Measurements from ENCODE around the gene SF1.
A peak's percentile ranks its signal among the peaks of the same experiment; 100 is the strongest.

Gene SF1

DNA sequence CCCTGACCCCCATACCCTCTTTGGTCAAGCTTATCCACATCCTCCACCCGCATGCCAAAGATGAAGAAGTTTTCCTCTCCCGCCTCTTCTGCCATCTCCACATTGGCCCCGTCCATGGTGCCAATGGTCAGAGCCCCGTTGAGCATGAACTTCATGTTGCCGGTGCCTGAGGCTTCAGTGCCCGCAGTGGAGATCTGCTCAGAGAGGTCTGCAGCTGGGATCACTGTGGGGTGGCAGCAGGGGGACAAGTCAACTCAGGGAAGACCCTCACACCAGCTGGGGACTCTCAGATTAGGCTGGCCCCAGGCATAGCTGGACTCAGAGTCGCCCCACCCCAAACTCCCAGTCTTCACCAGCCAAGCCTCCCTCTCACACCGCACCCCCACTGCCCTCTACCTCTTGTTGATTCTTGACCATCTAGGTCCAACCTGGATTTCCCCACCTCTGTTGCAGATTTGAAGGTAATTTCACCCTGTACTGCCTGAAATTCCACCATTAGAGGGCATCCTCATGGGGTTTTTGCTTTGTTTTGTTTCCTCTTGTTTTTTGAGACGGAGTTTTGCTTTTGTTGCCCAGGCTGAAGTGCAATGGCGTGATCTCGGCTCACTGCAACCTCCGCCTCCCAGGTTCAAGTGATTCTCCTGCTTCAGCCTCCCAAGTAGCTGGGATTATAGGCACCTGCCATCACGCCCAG, 27.8 kb downstream of the SF1 start:
- DNase-seq (ENCODE audit: low read depth), result no peak
- H3K4me3 ChIP-seq (ENCODE audit: low read depth, low read length), result no peak overlapping the region
- TF ChIP-seq, protein P1, sequence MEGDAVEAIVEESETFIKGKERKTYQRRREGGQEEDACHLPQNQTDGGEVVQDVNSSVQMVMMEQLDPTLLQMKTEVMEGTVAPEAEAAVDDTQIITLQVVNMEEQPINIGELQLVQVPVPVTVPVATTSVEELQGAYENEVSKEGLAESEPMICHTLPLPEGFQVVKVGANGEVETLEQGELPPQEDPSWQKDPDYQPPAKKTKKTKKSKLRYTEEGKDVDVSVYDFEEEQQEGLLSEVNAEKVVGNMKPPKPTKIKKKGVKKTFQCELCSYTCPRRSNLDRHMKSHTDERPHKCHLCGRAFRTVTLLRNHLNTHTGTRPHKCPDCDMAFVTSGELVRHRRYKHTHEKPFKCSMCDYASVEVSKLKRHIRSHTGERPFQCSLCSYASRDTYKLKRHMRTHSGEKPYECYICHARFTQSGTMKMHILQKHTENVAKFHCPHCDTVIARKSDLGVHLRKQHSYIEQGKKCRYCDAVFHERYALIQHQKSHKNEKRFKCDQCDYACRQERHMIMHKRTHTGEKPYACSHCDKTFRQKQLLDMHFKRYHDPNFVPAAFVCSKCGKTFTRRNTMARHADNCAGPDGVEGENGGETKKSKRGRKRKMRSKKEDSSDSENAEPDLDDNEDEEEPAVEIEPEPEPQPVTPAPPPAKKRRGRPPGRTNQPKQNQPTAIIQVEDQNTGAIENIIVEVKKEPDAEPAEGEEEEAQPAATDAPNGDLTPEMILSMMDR (conservative IDR thresholded peaks at IDR 0.05; ENCODE audit: low read depth, low read length), result peak; percentile 33

DNA sequence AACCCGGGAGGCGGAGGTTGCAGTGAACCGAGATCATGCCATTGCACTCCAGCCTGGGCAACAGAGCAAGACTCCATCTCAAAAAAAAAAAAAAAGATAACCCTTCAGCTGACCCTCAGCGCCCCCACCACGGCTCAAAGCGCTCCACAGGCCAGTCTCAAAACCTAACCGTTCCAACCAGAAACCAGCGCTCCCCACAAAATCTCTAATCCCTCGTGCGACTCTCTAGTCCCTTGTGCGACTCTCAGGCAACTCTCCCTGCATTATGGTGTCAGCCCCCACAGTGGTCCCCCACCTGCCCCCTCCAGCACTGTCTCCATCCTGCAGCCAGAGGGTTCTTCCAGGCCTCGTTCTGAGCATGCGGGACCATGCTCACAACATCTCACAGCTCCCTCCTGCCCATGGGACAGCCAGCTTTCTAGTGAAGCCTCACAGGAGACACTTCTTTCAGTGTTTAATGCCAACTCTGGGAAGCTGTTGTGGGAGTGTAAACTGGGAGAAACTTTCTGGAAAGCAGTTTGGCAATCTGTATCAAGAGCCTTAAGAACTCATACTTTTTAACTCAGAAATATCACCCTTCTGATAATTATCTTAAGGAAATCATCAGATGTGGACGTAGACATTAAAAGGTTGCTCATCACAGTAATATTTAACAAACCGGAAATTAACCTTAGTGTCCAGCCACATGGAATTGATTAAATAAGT, 30.2 kb downstream of the SF1 start:
- DNase-seq (ENCODE audit: low read depth), result no peak
- H3K4me3 ChIP-seq (ENCODE audit: low read depth, low read length), result no peak overlapping the region
- TF ChIP-seq, protein P1 (conservative IDR thresholded peaks at IDR 0.05; ENCODE audit: low read depth, low read length), result no peak

DNA sequence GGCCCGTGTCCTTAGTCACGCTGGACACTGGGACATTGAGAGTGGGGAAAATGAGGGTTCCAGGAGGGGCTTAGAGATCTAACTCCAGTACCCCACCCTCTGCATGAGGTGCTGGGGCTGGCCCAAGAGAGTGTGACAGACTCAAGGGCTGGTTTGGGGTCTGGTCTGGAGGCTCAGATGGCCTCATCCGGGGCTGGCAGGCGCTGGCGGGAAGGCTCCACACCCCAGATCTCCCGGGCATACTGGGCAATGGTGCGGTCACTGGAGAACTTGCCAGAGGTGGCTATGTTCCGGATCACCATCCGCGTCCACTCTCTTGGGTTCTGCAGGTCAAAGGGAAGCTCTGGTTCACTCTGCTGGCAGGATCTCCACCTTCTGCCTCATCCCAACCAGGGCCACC, 31.9 kb downstream of the SF1 start:
- TF ChIP-seq, protein P1 (conservative IDR thresholded peaks at IDR 0.05; ENCODE audit: low read depth, low read length), result no peak
- DNase-seq (ENCODE audit: low read depth), result no peak
- H3K4me3 ChIP-seq (ENCODE audit: low read depth, low read length), result no peak overlapping the region

DNA sequence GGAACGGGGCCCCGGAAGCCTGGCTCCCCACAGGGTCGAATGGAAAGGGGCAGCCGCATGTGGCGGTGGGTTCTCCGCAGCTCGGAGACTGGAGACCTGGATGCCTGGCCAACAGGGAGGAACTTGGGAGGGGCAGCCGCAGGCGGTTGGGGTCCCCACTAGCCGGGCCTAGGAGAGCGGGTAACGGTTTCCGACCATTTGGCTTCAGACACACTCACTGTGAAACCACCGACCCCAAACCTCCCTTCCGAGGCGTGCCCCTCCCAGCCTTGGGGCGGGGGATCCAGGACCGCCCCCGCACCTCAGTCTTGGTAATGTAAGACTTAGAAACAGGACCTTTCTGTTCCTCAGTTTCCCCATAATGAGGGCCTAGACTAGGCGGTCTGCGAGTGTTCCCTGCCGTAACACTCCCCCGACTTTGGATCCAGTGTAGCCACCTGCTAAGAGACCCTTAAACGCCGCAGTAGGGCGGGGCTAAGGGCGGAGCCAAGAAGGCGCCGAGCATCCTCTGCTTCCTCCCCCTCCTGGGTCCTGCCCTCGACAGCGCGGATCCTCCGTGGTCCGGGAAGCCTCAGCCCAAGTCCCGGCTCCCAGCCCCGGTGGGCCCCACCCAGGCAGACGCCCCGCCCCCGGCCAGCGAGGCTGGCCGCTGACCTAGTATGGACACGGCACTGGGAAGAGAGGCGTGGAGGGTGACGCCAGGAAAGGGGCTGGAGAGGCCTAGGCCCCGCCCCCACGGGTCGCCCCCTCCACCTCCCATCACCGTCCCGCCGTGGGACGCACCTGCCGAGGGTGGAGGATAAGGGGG, 32.6 kb downstream of the SF1 start:
- peak overlapping the region; percentile 49 for H3K4me3 ChIP-seq (ENCODE audit: low read depth, low read length)
- peak; percentile 82 for DNase-seq (ENCODE audit: low read depth)
- TF ChIP-seq, protein P1 (conservative IDR thresholded peaks at IDR 0.05; ENCODE audit: low read depth, low read length), result no peak

DNA sequence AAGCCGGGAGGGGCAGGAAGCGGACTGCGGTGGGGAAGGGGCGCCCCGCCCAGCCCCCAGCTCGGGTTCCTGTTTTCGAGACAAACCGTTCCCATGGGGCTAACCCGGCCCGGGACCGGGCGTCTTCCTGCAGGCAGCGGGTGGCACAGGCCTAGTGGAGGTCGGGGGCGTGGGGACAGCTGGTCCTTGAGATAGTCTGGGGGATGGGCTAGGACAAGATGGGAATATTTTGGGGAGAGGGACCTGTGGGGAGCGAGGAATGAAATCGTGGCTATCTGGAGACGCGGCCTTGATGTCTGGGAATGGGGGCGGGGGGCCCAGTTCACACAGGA, 33.2 kb downstream of the SF1 start:
- H3K4me3 ChIP-seq (ENCODE audit: low read depth, low read length), result peak overlapping the region; percentile 49
- DNase-seq (ENCODE audit: low read depth), result no peak

DNA sequence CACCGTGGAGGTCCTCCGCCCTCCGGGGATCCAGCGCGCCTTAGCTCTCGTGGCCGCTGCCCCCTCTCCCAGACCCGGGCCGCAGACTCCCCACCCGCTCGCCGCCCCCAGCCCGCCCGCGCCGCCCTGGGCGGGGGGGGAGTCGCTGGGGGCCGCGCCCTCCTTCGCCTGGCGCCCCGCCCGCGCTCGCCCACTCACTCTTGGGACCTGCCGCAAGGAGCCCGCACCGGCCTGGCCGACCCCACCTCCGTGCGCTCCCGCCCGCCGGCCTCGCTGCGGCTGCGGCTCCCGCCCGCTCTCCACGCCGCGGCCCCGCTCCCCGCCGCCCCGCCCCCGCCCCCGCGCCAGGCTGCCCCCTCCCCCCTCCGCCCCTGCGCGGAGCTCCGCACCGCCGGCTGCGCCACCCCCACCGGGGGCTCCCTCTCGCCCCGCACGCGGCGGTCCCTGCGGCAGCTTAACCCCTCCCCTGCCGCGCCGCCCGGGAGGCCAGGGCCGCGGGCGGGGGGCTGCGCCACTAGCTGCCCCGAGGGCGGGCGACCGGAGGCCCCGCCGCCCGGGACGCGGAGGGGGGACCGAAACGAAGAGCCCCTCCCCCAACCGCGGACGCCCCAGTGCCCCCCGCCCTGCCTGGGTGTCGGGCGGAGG, 33.7 kb downstream of the SF1 start:
- H3K4me3 ChIP-seq (ENCODE audit: low read depth, low read length), result peak overlapping the region; percentile 73
- DNase-seq (ENCODE audit: low read depth), result no peak

More for the DNA sequence above, 33.2 kb downstream of the SF1 start:
- TF ChIP-seq, protein P1 (conservative IDR thresholded peaks at IDR 0.05; ENCODE audit: low read depth, low read length), result no peak

More for the DNA sequence above, 33.7 kb downstream of the SF1 start:
- TF ChIP-seq, protein P1 (conservative IDR thresholded peaks at IDR 0.05; ENCODE audit: low read depth, low read length), result no peak
